Measurements from ENCODE around the gene CCDC32. TPM values are rescaled to one million over a fixed set of nuclear protein-coding genes. Genes with fewer than 3 reads are reported as not detected.
A peak's percentile ranks its signal among the peaks of the same experiment; 100 is the strongest.

The CCDC32 gene
- total and polyA plus RNA-seq, 2 of the 13 experiments (the other 11 are each of a cell fraction or from before 2014, with no cell fraction given) = 10.8 to 23.2 TPM

GRCh38 chr15:40506964-40507571 lies 57.8 kb downstream of the CCDC32 start (continued):
- peak; percentile 84 for TF ChIP-seq ZNF687 (CRISPR knock-in tag; IDR thresholded peaks at IDR 0.05)
- no peak for TF ChIP-seq ZNF484 (CRISPR knock-in tag; IDR thresholded peaks at IDR 0.05; ENCODE audit: borderline replicate concordance, low read depth)
- TF ChIP-seq ZNF121 (CRISPR knock-in tag; IDR thresholded peaks at IDR 0.05) = no peak
- no peak for TF ChIP-seq ZFP82 (CRISPR knock-in tag; IDR thresholded peaks at IDR 0.05; ENCODE audit: borderline replicate concordance)
- no peak for TF ChIP-seq TGIF2 (CRISPR knock-in tag; IDR thresholded peaks at IDR 0.05)
- TF ChIP-seq ZNF576 (CRISPR knock-in tag; IDR thresholded peaks at IDR 0.05) = no peak
- TF ChIP-seq SAFB2 (CRISPR knock-in tag; IDR thresholded peaks at IDR 0.05; ENCODE audit: borderline replicate concordance, low read depth) = no peak
- TF ChIP-seq ZNF740 (CRISPR knock-in tag; IDR thresholded peaks at IDR 0.05) = 0 out of 2 replicates have a peak, but pooled peaks have one; percentile 38
- no peak for TF ChIP-seq MAFG (CRISPR knock-in tag; IDR thresholded peaks at IDR 0.05)
- no peak for TF ChIP-seq ZMAT3 (CRISPR knock-in tag; conservative IDR thresholded peaks at IDR 0.05)
- TF ChIP-seq EHMT2 (IDR thresholded peaks at IDR 0.05; ENCODE audit: borderline replicate concordance, low read depth, low read length) = no peak
- TF ChIP-seq SP4 (CRISPR knock-in tag; IDR thresholded peaks at IDR 0.05) = 0 out of 2 replicates have a peak, but pooled peaks have one; percentile 61
- TF ChIP-seq ZBTB1 (CRISPR knock-in tag; IDR thresholded peaks at IDR 0.05; ENCODE audit: borderline replicate concordance) = no peak
- TF ChIP-seq HMG20B (CRISPR knock-in tag; conservative IDR thresholded peaks at IDR 0.05) = 0 out of 2 replicates have a peak, but pooled peaks have one; percentile 14
- no peak for TF ChIP-seq ZNF432 (CRISPR knock-in tag; IDR thresholded peaks at IDR 0.05; ENCODE audit: borderline replicate concordance)
- no peak for TF ChIP-seq ZNF468 (CRISPR knock-in tag; IDR thresholded peaks at IDR 0.05)
- TF ChIP-seq NR1H2 (CRISPR knock-in tag; IDR thresholded peaks at IDR 0.05; ENCODE audit: borderline replicate concordance, low read depth) = no peak
- no peak for TF ChIP-seq PAWR (CRISPR knock-in tag; IDR thresholded peaks at IDR 0.05; ENCODE audit: borderline replicate concordance)
- TF ChIP-seq BCL3 (CRISPR knock-in tag; IDR thresholded peaks at IDR 0.05) = no peak
- peak; percentile 67 for TF ChIP-seq IRF2 (CRISPR knock-in tag; IDR thresholded peaks at IDR 0.05)
- no peak for TF ChIP-seq ZNF850 (CRISPR knock-in tag; conservative IDR thresholded peaks at IDR 0.05)
- TF ChIP-seq PRMT3 (CRISPR knock-in tag; IDR thresholded peaks at IDR 0.05; ENCODE audit: borderline replicate concordance, low read depth) = no peak
- TF ChIP-seq ZBTB26 (CRISPR knock-in tag; IDR thresholded peaks at IDR 0.05; ENCODE audit: borderline replicate concordance) = peak; percentile 54; the same call in 1 of the 2 replicates
